Measurements from ENCODE around the gene CLASP1. TPM values are rescaled to one million over a fixed set of nuclear protein-coding genes. Genes with fewer than 3 reads are reported as not detected.

Gene CLASP1
- total RNA-seq: 60.1 TPM
- long read RNA-seq, partial matches to known transcripts: 31 of 56 reads
- long read RNA-seq, other reads (novel, unspliced or antisense): 25 of 56 reads

DNA sequence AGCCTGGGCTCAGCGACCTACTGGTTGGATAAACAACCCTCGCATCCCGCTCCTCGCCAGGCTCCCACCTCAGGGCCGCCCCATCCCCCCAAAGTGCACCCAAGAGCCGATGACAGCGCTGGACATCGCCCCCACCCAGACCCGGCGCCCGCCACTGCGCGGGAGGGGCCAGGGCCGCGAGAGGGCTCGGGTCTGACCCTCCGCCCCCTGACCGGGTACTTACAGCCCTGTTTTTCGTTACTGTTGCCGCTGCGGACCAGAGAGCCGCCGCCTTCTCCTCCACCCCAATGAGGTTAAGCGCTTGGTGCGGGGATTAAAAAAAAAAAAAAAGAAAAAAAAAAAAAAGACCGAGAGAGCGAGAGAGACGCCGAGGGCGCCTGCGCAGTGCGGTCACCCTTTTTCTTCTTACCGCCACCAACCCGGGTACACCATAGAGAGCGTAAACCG lies at the start of gene CLASP1:
CLASP1 (minus strand) TSS at position 314 of the 447 bp plus-strand sequence. CDS start 43,567 bp downstream, outside the sequence.
- TF ChIP-seq, protein P1, sequence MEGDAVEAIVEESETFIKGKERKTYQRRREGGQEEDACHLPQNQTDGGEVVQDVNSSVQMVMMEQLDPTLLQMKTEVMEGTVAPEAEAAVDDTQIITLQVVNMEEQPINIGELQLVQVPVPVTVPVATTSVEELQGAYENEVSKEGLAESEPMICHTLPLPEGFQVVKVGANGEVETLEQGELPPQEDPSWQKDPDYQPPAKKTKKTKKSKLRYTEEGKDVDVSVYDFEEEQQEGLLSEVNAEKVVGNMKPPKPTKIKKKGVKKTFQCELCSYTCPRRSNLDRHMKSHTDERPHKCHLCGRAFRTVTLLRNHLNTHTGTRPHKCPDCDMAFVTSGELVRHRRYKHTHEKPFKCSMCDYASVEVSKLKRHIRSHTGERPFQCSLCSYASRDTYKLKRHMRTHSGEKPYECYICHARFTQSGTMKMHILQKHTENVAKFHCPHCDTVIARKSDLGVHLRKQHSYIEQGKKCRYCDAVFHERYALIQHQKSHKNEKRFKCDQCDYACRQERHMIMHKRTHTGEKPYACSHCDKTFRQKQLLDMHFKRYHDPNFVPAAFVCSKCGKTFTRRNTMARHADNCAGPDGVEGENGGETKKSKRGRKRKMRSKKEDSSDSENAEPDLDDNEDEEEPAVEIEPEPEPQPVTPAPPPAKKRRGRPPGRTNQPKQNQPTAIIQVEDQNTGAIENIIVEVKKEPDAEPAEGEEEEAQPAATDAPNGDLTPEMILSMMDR (IDR thresholded peaks at IDR 0.05; ENCODE audit: borderline replicate concordance): no peak
- no peak for DNase-seq
- H3K4me3 ChIP-seq: peak within 1 kb of the TSS; percentile 94
- intact Hi-C loops (cut with micrococcal nuclease): loop anchor here (1.0 kb wide), 1 partner anchor 53 kb away; no protein-coding TSS in a partner anchor
- H3K27ac ChIP-seq (replicated peaks): peak within 1 kb of the TSS; percentile 96
- no peaks in the 10 kb centered on the region for H3K27me3 ChIP-seq (ENCODE audit: low read depth)
- H3K4me1 ChIP-seq: peaks cover 86% of the 10 kb centered on the region
- peaks cover 5% of the 10 kb centered on the region for H3K36me3 ChIP-seq
- no peaks in the 10 kb centered on the region for H3K9me3 ChIP-seq (replicated peaks)

DNA sequence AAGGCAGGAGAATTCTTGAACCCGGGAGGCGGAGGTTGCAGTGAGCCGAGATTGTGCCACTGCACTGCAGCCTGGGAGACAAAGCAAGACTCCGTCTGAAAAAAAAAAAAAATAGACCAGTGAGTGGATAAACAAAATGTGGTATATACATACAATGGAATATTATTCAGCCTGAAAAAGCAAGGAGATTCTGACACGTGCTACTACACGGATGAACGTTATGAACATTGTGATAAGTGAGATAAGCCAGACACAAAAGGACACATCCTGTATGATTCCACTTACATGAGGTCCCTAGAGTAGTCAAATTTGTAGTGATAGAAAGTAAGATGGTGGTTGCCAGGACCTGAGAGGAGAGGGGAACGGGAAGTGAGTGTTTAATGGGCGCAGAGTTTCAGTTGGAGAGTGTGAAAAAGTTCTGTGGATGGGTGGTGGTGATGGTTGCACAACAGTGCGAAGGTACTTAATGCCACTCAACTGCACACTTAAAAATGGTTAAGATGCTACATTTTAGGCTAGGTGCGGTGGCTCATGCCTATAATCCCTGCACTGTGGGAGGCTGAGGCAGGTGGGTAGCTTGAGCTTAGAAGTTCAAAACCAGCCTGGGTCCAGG lies 49.2 kb upstream of the CLASP1 start:
- H3K27me3 ChIP-seq (ENCODE audit: low read depth): no peaks in the 10 kb centered on the region
- no peak overlapping the region for H3K4me3 ChIP-seq
- H3K27ac ChIP-seq (replicated peaks): no peak overlapping the region
- no peaks in the 10 kb centered on the region for H3K36me3 ChIP-seq
- no peak for DNase-seq
- TF ChIP-seq, protein P1 (IDR thresholded peaks at IDR 0.05; ENCODE audit: borderline replicate concordance): no peak
- H3K9me3 ChIP-seq (replicated peaks): no peaks in the 10 kb centered on the region
- intact Hi-C loops (cut with micrococcal nuclease): no loop called here
- H3K4me1 ChIP-seq: peaks cover 24% of the 10 kb centered on the region

DNA sequence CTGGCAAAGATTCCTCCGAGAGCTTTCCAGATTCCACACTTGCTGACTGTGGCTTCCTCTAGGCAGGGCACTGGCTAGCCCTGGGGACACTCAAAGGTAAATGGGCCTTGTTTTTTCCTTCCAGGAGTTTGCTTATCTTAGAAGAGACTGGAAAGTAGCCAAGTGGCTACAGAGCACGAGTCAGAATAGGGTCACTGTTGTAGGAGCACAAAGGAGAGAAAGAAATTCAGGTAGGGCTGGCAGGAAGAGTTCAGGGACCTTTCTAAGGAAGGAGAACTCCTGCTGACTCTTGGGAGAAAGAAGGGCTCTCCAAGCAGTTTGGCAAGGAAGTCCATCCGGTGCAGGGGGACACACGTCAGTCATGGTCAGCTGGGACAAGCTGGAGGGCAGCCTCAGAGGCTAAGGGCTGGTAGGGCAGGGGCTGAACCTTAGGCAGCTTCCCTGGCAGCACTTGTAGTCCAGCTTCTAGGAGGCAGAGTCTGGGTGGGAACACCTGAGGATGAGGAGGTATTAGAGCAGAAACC lies 47.9 kb upstream of the CLASP1 start:
- no peak for DNase-seq
- Histone ChIP-seq H3K36me3 (no peaks in the 10 kb centered on the region), H3K4me3 (no peak overlapping the region), H3K27me3 (ENCODE audit: low read depth) (no peaks in the 10 kb centered on the region), H3K9me3 (replicated peaks) (no peaks in the 10 kb centered on the region), H3K27ac (replicated peaks) (no peak overlapping the region), H3K4me1 (peaks cover 24% of the 10 kb centered on the region)
- TF ChIP-seq, protein P1 (IDR thresholded peaks at IDR 0.05; ENCODE audit: borderline replicate concordance): no peak
- intact Hi-C loops (cut with micrococcal nuclease): no loop called here

DNA sequence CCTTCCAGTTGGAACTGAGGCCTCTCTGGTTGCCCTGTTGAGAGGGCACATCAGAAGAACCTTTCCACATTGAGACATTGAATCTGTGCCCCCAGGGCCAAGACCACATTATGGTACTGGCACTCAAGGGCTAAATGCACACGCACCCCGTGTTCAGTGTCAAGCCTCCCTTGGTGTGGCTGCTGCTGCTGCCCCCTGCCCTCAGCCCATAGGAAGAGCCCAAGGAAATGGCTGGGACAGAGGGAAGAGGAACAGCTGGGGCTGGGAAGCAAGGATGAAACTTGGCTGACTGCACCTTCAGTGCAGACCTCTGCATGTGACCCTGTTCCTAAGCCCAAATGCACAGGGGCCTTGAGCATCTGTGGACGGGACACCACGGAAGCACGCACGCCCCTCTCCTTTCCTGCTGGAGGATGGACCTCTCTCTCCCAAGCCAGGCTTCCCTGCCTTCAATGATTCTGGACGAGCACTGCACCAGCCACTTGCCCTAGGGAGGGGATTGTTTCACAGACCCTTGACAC lies 47.2 kb upstream of the CLASP1 start:
- DNase-seq: no peak
- H3K4me3 ChIP-seq: no peak overlapping the region
- no peaks in the 10 kb centered on the region for H3K27me3 ChIP-seq (ENCODE audit: low read depth)
- intact Hi-C loops (cut with micrococcal nuclease): no loop called here
- no peaks in the 10 kb centered on the region for H3K36me3 ChIP-seq
- no peaks in the 10 kb centered on the region for H3K9me3 ChIP-seq (replicated peaks)
- H3K4me1 ChIP-seq: peaks cover 21% of the 10 kb centered on the region
- TF ChIP-seq, protein P1 (IDR thresholded peaks at IDR 0.05; ENCODE audit: borderline replicate concordance): no peak
- no peak overlapping the region for H3K27ac ChIP-seq (replicated peaks)

DNA sequence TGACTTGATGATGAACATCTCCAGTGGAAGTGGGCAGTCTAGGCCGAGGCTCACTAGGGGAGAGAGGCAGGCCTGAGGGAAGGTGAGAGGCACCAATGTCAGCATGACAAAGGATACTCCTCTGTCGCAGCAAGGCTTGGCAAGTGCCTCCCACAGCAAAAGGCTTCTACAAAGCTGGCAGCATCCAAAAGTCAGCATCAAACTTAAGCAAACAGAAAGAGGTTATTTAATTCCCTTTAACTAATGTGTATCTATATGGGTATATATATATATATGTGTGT lies 45.8 kb upstream of the CLASP1 start:
- H3K27ac ChIP-seq (replicated peaks): no peak overlapping the region
- H3K4me1 ChIP-seq: peaks cover 8% of the 10 kb centered on the region
- intact Hi-C loops (cut with micrococcal nuclease): no loop called here

More for the DNA sequence above, 45.8 kb upstream of the CLASP1 start:
- no peak for DNase-seq
- Histone ChIP-seq H3K9me3 (replicated peaks) (no peaks in the 10 kb centered on the region), H3K27me3 (ENCODE audit: low read depth) (no peaks in the 10 kb centered on the region), H3K4me3 (no peak overlapping the region), H3K36me3 (no peaks in the 10 kb centered on the region)
- TF ChIP-seq, protein P1 (IDR thresholded peaks at IDR 0.05; ENCODE audit: borderline replicate concordance): no peak

Data from left ventricle myocardium inferior (tissue), 1 donor.